ENCODE measurements around the gene SLC35B4. TPM values are rescaled to one million over a fixed set of nuclear protein-coding genes. Genes with fewer than 3 reads are reported as not detected.

SLC35B4 gene
- total RNA-seq, 4 donors from 2014 or later = 9.0 to 13.7 (median 12.0) TPM

DNA sequence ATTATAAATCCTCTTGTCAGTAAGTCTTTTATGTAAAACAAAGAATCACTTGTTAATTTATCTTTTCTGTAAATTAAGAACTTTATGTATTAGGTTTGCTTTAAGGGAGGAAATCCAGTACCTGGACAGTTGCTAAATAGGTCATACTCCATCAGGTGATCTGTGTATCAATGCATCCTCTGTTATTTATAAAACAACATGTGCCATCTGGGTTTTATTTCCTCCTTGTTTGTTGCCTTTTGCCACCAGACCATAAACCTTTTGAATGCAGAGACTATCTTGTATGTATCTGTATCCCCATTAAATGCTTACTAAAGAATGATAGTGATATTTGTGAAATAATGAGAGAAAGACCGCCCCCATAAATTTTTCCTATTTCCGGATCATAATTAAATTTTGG is 70.0 kb downstream of the SLC35B4 start:
- Histone ChIP-seq H3K27me3 (no peaks in the 10 kb centered on the region), H3K27ac (no peak overlapping the region), H3K36me3 (no peaks in the 10 kb centered on the region), H3K9me3 (peaks cover 0 to 9% (median 0%) of the 10 kb centered on the region in 4 donors), H3K4me3 (no peak overlapping the region), H3K4me1 (no peaks in the 10 kb centered on the region)
- DNase-seq (ENCODE audit: low spot score in 2 of 2) = no peak
- 76 to 78% methylated on average over 2 of the region's 2 CpGs for WGBS, 2 donors
- TF ChIP-seq POLR2A (IDR thresholded peaks at IDR 0.05) = no peak
- no peak for TF ChIP-seq EP300 (IDR thresholded peaks at IDR 0.05)
- no peak for TF ChIP-seq CTCF (IDR thresholded peaks at IDR 0.05)

DNA sequence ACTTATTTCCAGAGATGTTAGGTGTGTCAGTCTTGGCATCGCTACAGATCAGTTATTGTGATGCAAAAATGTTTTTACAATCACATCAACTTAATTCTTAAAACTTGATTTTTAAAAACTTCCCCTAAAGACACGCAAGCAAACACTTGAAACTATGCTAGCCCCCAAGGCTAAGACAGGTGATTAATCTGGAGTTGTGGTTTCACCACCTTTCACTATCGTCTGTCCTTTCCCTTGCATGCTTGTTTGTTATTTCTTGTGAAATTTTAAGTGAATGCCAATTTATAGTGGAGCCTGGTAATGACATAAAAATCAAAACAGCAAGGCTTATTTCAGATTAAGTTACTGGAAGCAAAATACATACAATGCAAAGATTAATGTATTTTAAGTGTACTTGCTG is 70.4 kb downstream of the SLC35B4 start:
- 75 to 79% methylated on average over 3 of the region's 3 CpGs for WGBS, 2 donors
- Histone ChIP-seq H3K27me3 (no peaks in the 10 kb centered on the region), H3K27ac (no peak overlapping the region), H3K36me3 (no peaks in the 10 kb centered on the region), H3K9me3 (peaks cover 0 to 9% (median 0%) of the 10 kb centered on the region in 4 donors), H3K4me3 (no peak overlapping the region), H3K4me1 (no peaks in the 10 kb centered on the region)
- no peak for DNase-seq (ENCODE audit: low spot score in 2 of 2)
- TF ChIP-seq POLR2A (IDR thresholded peaks at IDR 0.05) (no peak), EP300 (IDR thresholded peaks at IDR 0.05) (no peak), CTCF (IDR thresholded peaks at IDR 0.05) (no peak)

- WGBS, 2 donors = 92% methylated on average over 2 of the region's 2 CpGs
- Histone ChIP-seq H3K4me3 (no peak overlapping the region), H3K27ac (no peak overlapping the region), H3K4me1 (no peaks in the 10 kb centered on the region), H3K9me3 (peaks cover 0 to 9% (median 0%) of the 10 kb centered on the region in 4 donors), H3K27me3 (no peaks in the 10 kb centered on the region), H3K36me3 (no peaks in the 10 kb centered on the region)
- TF ChIP-seq EP300 (IDR thresholded peaks at IDR 0.05) = no peak
- no peak for DNase-seq (ENCODE audit: low spot score in 2 of 2)
Observed at GRCh38 chr7:134245253-134245652, 71.5 kb downstream of the SLC35B4 start.

Other genes with a start within 250 kb of the SLC35B4 start
- gene LRGUK, start 189.6 kb downstream of the SLC35B4 start, total RNA-seq = 1 to 10 TPM in 2 of 4 donors, under 1 TPM in 2; 0.39 to 2.6 (median 1.5) TPM
- 100 to 1,000 TPM; 106 to 183 (median 117) TPM for gene AKR1B1, start 142.2 kb upstream of the SLC35B4 start, total RNA-seq
- gene AKR1B10, start 210.6 kb upstream of the SLC35B4 start, total RNA-seq = 10 to 100 TPM in 1 of 4 donors, 1 to 10 TPM in 3; 1.8 to 19.2 (median 6.5) TPM
- gene AKR1B15, start 232.2 kb upstream of the SLC35B4 start, total RNA-seq = 1 to 10 TPM in 3 of 4 donors, under 1 TPM in 1; 0.22 to 5.5 (median 1.4) TPM